ENCODE measurements around the gene NPR1. TPM values are rescaled to one million over a fixed set of nuclear protein-coding genes. Genes with fewer than 3 reads are reported as not detected.

NPR1 gene
- total and polyA plus RNA-seq, 2 of the 4 experiments (the other 2 are of a cell fraction), result 0.02 TPM; not detected in 1

- H3K14ac ChIP-seq (replicated peaks; ENCODE audit: low read depth, low read length), result no peak overlapping the region
- POLR2A ChIA-PET (ENCODE audit: unreplicated experiment), result interaction anchor here (0.7 kb wide), 1 partner anchor 120 kb away, joined by 6 read pairs; no protein-coding TSS in a partner anchor
- H3K36me3 ChIP-seq (ENCODE audit: control insufficient read depth, insufficient read depth, low read length), result peaks cover 6% of the 10 kb centered on the region
Measured at GRCh38 chr1:153673511-153673910, 5.0 kb upstream of the NPR1 start.

More at GRCh38 chr1:153673511-153673910, 5.0 kb upstream of the NPR1 start:
- Histone ChIP-seq H3K9me1 (ENCODE audit: insufficient read depth, low read length) (no peaks in the 10 kb centered on the region), H4K5ac (ENCODE audit: low read depth, low read length) (no peak overlapping the region), H2BK120ac (ENCODE audit: low read depth, low read length) (no peak overlapping the region), H2AFZ (replicated peaks; ENCODE audit: low read length, poor library complexity) (no peak overlapping the region), H2AK5ac (ENCODE audit: low read depth, low read length) (no peak overlapping the region), H3K4me3 (ENCODE audit: insufficient read depth, low read depth, low read length) (no peak overlapping the region), H3K56ac (ENCODE audit: extremely low read depth, insufficient read depth, low read length) (no peak overlapping the region), H3K9ac (ENCODE audit: low read depth, low read length) (no peak overlapping the region), H3K27me3 (ENCODE audit: control insufficient read depth, insufficient read depth, low read length) (peaks cover 8% of the 10 kb centered on the region), H3K79me1 (ENCODE audit: low read depth in 1 of 2, low read length in 2 of 2) (peaks cover 2 to 8% of the 10 kb centered on the region in 2 experiments; a peak in 1 of 4 replicates), H3K4ac (ENCODE audit: low read depth, low read length) (no peak overlapping the region), H3K27ac (ENCODE audit: insufficient read depth, low read length) (no peak overlapping the region), H3K9me3 (ENCODE audit: control insufficient read depth, insufficient read depth, low read length) (no peaks in the 10 kb centered on the region), H3K23ac (ENCODE audit: low read depth, low read length) (no peak overlapping the region), H4K8ac (ENCODE audit: low read depth in 2 of 2, low read length in 2 of 2) (no peak overlapping the region), H3K4me2 (ENCODE audit: low read depth, low read length) (no peak overlapping the region), H4K91ac (ENCODE audit: insufficient read depth, low read depth, low read length) (no peak overlapping the region), H4K20me1 (ENCODE audit: insufficient read depth, low read length) (peaks cover 11% of the 10 kb centered on the region; the same call in 1 of the 2 replicates), H2BK15ac (ENCODE audit: low read depth, low read length) (no peak overlapping the region), H3K4me1 (ENCODE audit: control insufficient read depth, insufficient read depth, low read length) (peaks cover 3% of the 10 kb centered on the region; the same call in 1 of the 2 replicates), H2BK20ac (ENCODE audit: low read depth, low read length) (no peak overlapping the region), H2AK9ac (replicated peaks; ENCODE audit: low read depth, low read length, poor library complexity) (no peak overlapping the region), H3K18ac (ENCODE audit: low read depth, low read length) (no peak overlapping the region), H2BK5ac (ENCODE audit: low read depth, low read length, poor library complexity, severe bottlenecking) (no peak overlapping the region)
- no peak for DNase-seq
- in situ Hi-C loops (cut with MboI; ENCODE audit: low sequenced_read_pairs) (loop anchor here (10.0 kb wide), 1 partner anchor 301 kb away; the partner anchor contains the start of gene JTB), intact Hi-C loops (cut with micrococcal nuclease) (loop anchor here (5.0 kb wide), 2 partner anchors 141 to 734 kb away; partner anchors contain the start of gene IL6R), dilution Hi-C loops (cut with HindIII; ENCODE audit: low sequenced_read_pairs, unreplicated experiment) (no loop called here)
- no peak for TF ChIP-seq SMC3 (IDR thresholded peaks at IDR 0.05; ENCODE audit: low read depth, low read length)
- no peak for TF ChIP-seq MAFK (IDR thresholded peaks at IDR 0.05; ENCODE audit: low read depth, low read length)
- no peak for TF ChIP-seq ELK1 (IDR thresholded peaks at IDR 0.05; ENCODE audit: borderline replicate concordance, low read depth, low read length)
- no peak for TF ChIP-seq POLR2A (IDR thresholded peaks at IDR 0.05; ENCODE audit: low read depth, low read length)
- TF ChIP-seq FOS (IDR thresholded peaks at IDR 0.05; ENCODE audit: low read depth, low read length), result no peak
- no peak for TF ChIP-seq RAD21 (IDR thresholded peaks at IDR 0.05; ENCODE audit: low read length)
- no peak for TF ChIP-seq MXI1 (IDR thresholded peaks at IDR 0.05; ENCODE audit: borderline replicate concordance, low read depth, low read length)
- no peak for TF ChIP-seq CTCF (conservative IDR thresholded peaks at IDR 0.05; ENCODE audit: low read depth, low read length)
- no peak for TF ChIP-seq NFE2L2 (IDR thresholded peaks at IDR 0.05; ENCODE audit: low read depth, low read length)
- no peak for TF ChIP-seq USF2 (IDR thresholded peaks at IDR 0.05; ENCODE audit: low read depth, low read length)
- no peak for TF ChIP-seq RFX5 (IDR thresholded peaks at IDR 0.05; ENCODE audit: low read depth, low read length)
- no peak for TF ChIP-seq CHD1 (IDR thresholded peaks at IDR 0.05; ENCODE audit: low read depth, low read length)
- TF ChIP-seq BHLHE40 (IDR thresholded peaks at IDR 0.05; ENCODE audit: low read depth, low read length), result no peak
- no peak for TF ChIP-seq RCOR1 (IDR thresholded peaks at IDR 0.05; ENCODE audit: insufficient replicate concordance, low read length)
- no peak for TF ChIP-seq MAZ (IDR thresholded peaks at IDR 0.05; ENCODE audit: borderline replicate concordance, low read depth, low read length)
- TF ChIP-seq CEBPB (IDR thresholded peaks at IDR 0.05; ENCODE audit: low read depth, low read length), result no peak
- no CpG with 5 or more reads among the region's 2 CpGs for WGBS, 2 experiments (ENCODE audit: extremely low coverage in 2 of 2, insufficient read length in 1 of 2)
- no TSS peak for BruUV-seq (replicated peaks)
- ATAC-seq (ENCODE audit: low read depth), result no peak
- CTCF ChIA-PET, result interaction anchor here (0.6 kb wide), 1 partner anchor 49 kb away, joined by 3 read pairs; no protein-coding TSS in a partner anchor
